Measurements from ENCODE around the gene NLGN4X.

DNA sequence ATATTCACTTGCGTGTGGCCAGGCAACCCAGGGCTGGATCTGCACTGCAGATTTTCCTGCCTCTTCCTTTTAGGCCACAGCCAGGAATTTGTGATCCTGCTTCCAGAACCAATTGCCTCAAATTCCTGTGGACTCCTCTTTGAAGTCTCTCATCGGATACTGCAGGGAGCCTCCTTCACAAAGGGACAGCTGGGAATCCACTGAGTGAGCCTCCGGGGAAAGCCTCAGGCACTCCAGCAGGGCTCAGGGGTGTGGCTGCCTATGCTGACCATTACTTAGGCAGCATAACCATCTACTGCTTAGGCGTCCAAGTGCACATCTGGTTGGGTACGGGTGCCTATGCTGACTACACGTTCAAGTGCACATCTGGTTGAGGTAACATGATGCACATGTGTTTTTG is 321.5 kb downstream of the NLGN4X start:
- no peak for TF ChIP-seq NFE2L2 (conservative IDR thresholded peaks at IDR 0.05; ENCODE audit: low read length)
- TF ChIP-seq KDM5A (IDR thresholded peaks at IDR 0.05), result no peak
- TF ChIP-seq, protein P1, sequence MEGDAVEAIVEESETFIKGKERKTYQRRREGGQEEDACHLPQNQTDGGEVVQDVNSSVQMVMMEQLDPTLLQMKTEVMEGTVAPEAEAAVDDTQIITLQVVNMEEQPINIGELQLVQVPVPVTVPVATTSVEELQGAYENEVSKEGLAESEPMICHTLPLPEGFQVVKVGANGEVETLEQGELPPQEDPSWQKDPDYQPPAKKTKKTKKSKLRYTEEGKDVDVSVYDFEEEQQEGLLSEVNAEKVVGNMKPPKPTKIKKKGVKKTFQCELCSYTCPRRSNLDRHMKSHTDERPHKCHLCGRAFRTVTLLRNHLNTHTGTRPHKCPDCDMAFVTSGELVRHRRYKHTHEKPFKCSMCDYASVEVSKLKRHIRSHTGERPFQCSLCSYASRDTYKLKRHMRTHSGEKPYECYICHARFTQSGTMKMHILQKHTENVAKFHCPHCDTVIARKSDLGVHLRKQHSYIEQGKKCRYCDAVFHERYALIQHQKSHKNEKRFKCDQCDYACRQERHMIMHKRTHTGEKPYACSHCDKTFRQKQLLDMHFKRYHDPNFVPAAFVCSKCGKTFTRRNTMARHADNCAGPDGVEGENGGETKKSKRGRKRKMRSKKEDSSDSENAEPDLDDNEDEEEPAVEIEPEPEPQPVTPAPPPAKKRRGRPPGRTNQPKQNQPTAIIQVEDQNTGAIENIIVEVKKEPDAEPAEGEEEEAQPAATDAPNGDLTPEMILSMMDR (IDR thresholded peaks at IDR 0.05), result no peak
- TF ChIP-seq POLR2A (IDR thresholded peaks at IDR 0.05; ENCODE audit: low read length), result no peak
- no peak for TF ChIP-seq CHD4 (IDR thresholded peaks at IDR 0.05; ENCODE audit: borderline replicate concordance)
- TF ChIP-seq, protein P2, sequence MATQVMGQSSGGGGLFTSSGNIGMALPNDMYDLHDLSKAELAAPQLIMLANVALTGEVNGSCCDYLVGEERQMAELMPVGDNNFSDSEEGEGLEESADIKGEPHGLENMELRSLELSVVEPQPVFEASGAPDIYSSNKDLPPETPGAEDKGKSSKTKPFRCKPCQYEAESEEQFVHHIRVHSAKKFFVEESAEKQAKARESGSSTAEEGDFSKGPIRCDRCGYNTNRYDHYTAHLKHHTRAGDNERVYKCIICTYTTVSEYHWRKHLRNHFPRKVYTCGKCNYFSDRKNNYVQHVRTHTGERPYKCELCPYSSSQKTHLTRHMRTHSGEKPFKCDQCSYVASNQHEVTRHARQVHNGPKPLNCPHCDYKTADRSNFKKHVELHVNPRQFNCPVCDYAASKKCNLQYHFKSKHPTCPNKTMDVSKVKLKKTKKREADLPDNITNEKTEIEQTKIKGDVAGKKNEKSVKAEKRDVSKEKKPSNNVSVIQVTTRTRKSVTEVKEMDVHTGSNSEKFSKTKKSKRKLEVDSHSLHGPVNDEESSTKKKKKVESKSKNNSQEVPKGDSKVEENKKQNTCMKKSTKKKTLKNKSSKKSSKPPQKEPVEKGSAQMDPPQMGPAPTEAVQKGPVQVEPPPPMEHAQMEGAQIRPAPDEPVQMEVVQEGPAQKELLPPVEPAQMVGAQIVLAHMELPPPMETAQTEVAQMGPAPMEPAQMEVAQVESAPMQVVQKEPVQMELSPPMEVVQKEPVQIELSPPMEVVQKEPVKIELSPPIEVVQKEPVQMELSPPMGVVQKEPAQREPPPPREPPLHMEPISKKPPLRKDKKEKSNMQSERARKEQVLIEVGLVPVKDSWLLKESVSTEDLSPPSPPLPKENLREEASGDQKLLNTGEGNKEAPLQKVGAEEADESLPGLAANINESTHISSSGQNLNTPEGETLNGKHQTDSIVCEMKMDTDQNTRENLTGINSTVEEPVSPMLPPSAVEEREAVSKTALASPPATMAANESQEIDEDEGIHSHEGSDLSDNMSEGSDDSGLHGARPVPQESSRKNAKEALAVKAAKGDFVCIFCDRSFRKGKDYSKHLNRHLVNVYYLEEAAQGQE (IDR thresholded peaks at IDR 0.05), result no peak
- TF ChIP-seq ELK1 (IDR thresholded peaks at IDR 0.05; ENCODE audit: low read depth, low read length), result no peak
- TF ChIP-seq SMC3 (IDR thresholded peaks at IDR 0.05), result no peak
- no peak for TF ChIP-seq PHF8 (IDR thresholded peaks at IDR 0.05; ENCODE audit: borderline replicate concordance, low read depth)
- no peak for TF ChIP-seq MAZ (IDR thresholded peaks at IDR 0.05; ENCODE audit: borderline replicate concordance, low read depth, low read length)
- TF ChIP-seq, protein P3, sequence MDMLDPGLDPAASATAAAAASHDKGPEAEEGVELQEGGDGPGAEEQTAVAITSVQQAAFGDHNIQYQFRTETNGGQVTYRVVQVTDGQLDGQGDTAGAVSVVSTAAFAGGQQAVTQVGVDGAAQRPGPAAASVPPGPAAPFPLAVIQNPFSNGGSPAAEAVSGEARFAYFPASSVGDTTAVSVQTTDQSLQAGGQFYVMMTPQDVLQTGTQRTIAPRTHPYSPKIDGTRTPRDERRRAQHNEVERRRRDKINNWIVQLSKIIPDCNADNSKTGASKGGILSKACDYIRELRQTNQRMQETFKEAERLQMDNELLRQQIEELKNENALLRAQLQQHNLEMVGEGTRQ (IDR thresholded peaks at IDR 0.05), result no peak
- TF ChIP-seq, protein P4, sequence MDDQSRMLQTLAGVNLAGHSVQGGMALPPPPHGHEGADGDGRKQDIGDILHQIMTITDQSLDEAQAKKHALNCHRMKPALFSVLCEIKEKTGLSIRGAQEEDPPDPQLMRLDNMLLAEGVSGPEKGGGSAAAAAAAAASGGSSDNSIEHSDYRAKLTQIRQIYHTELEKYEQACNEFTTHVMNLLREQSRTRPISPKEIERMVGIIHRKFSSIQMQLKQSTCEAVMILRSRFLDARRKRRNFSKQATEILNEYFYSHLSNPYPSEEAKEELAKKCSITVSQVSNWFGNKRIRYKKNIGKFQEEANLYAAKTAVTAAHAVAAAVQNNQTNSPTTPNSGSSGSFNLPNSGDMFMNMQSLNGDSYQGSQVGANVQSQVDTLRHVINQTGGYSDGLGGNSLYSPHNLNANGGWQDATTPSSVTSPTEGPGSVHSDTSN (IDR thresholded peaks at IDR 0.05), result no peak
- no peak for TF ChIP-seq CHD2 (IDR thresholded peaks at IDR 0.05; ENCODE audit: low read length, partially characterized antibody)
